WI38 (cell line): ENCODE measurements around the gene SSH2.
A peak's percentile ranks its signal among the peaks of the same experiment; 100 is the strongest.
"Not testable (repeated sequence)": the region's sequence is repeated elsewhere in the genome, so short reads cannot be mapped to it uniquely, and the experiment has no call there.

Experiments
- H3K4me3 ChIP-seq: 2 replicates; pipeline ENCODE4 v1.5.1; 2011; ENCODE audit warnings: low read depth, mild to moderate bottlenecking, control low read depth, low read length
- CTCF ChIP-seq: IDR thresholded peaks from 2 replicates; pipeline ENCODE4 v1.5.1; 2012; ENCODE audit warnings: low read depth, mild to moderate bottlenecking, control low read depth, low read length

The SSH2 gene

GRCh38 chr17:29945281-29945680 lies 15.3 kb upstream of the SSH2 start:
- no peak overlapping the region for H3K4me3 ChIP-seq
- TF ChIP-seq CTCF, result no peak

- no peak within 1 kb of the TSS for H3K4me3 ChIP-seq
- TF ChIP-seq CTCF, result no peak
Observed at GRCh38 chr17:29941334-29941733, 11.3 kb upstream of the SSH2 start, which contains the start of gene EFCAB5. Gene EFCAB5, plus strand, starts transcription at chr17:29941634. Its CDS starts 163 bp downstream, at chr17:29941797.

- no peak for TF ChIP-seq CTCF
- no peak overlapping the region for H3K4me3 ChIP-seq
Observed at GRCh38 chr17:29936724-29937123, 6.7 kb upstream of the SSH2 start.

GRCh38 chr17:29935909-29936308 lies 5.9 kb upstream of the SSH2 start:
- H3K4me3 ChIP-seq, result not testable (repeated sequence)

GRCh38 chr17:29933379-29933778 lies 3.4 kb upstream of the SSH2 start:
- TF ChIP-seq CTCF, result peak; percentile 30
- H3K4me3 ChIP-seq, result no peak overlapping the region

- H3K4me3 ChIP-seq, result peak overlapping the region; percentile 70
- peak; percentile 83 for TF ChIP-seq CTCF
Observed at GRCh38 chr17:29931231-29931932, 1.4 kb upstream of the SSH2 start.

- no peak for TF ChIP-seq CTCF
- H3K4me3 ChIP-seq, result peak overlapping the region; percentile 70
Observed at GRCh38 chr17:29930409-29931010, 482 bp upstream of the SSH2 start.
